ENCODE measurements around the gene HOXA3. TPM values are rescaled to one million over a fixed set of nuclear protein-coding genes. Genes with fewer than 3 reads are reported as not detected.

Gene HOXA3
- total RNA-seq, 4 donors from 2014 or later: 6.4 to 22.6 (median 10.3) TPM

- no peaks in the 10 kb centered on the region for H3K36me3 ChIP-seq
- 64 to 71% methylated on average over 3 to 5 of the region's 22 CpGs for WGBS, 2 donors (ENCODE audit: low coverage in 1 of 2)
- peaks cover 0 to 67% (median 20%) of the 10 kb centered on the region in 3 donors for H3K4me1 ChIP-seq
- peak overlapping the region in 2 of 4 donors; percentile 27 to 65 for H3K27ac ChIP-seq
- H3K27me3 ChIP-seq: peaks cover 86% of the 10 kb centered on the region
- H3K9me3 ChIP-seq: no peaks in the 10 kb centered on the region
- TF ChIP-seq CTCF (IDR thresholded peaks at IDR 0.05): no peak
- TF ChIP-seq POLR2A (IDR thresholded peaks at IDR 0.05): no peak
- no peak for TF ChIP-seq EP300 (IDR thresholded peaks at IDR 0.05)
- TF ChIP-seq POLR2AphosphoS5 (IDR thresholded peaks at IDR 0.05): no peak
- peak overlapping the region in 1 of 2 donors; percentile 47 for H3K4me3 ChIP-seq
- no peak for ATAC-seq
Measured at GRCh38 chr7:27152816-27153442, 546 bp upstream of the HOXA3 start.

GRCh38 chr7:27151341-27151930 is 947 bp downstream of the HOXA3 start:
- Histone ChIP-seq H3K4me3 (peak overlapping the region; percentile 2 to 47), H3K27ac (peak overlapping the region in 2 of 4 donors; percentile 29 to 65), H3K27me3 (peaks cover 80% of the 10 kb centered on the region), H3K36me3 (no peaks in the 10 kb centered on the region), H3K4me1 (peaks cover 0 to 62% (median 20%) of the 10 kb centered on the region in 3 donors), H3K9me3 (no peaks in the 10 kb centered on the region)
- no peak for TF ChIP-seq EP300 (IDR thresholded peaks at IDR 0.05)
- TF ChIP-seq POLR2A (IDR thresholded peaks at IDR 0.05): no peak
- no peak for TF ChIP-seq CTCF (IDR thresholded peaks at IDR 0.05)
- no peak for TF ChIP-seq POLR2AphosphoS5 (IDR thresholded peaks at IDR 0.05)
- WGBS, 2 donors (ENCODE audit: low coverage in 1 of 2): 15% methylated on average over 11 to 18 of the region's 27 CpGs
- ATAC-seq: no peak

- Histone ChIP-seq H3K4me3 (peak overlapping the region; percentile 2 to 47), H3K9me3 (no peaks in the 10 kb centered on the region), H3K27ac (peak overlapping the region in 2 of 4 donors; percentile 29 to 65), H3K27me3 (peaks cover 73% of the 10 kb centered on the region), H3K4me1 (peaks cover 0 to 55% (median 15%) of the 10 kb centered on the region in 3 donors), H3K36me3 (no peaks in the 10 kb centered on the region)
- ATAC-seq: peak; percentile 70
- TF ChIP-seq EP300 (IDR thresholded peaks at IDR 0.05): no peak
- TF ChIP-seq POLR2A (IDR thresholded peaks at IDR 0.05): no peak
- peak; percentile 90 for TF ChIP-seq POLR2AphosphoS5 (IDR thresholded peaks at IDR 0.05)
- TF ChIP-seq CTCF (IDR thresholded peaks at IDR 0.05): peak in 3 of 4 experiments; percentile 78 to 95 (median 80)
- WGBS, 2 donors (ENCODE audit: low coverage in 1 of 2): 0 to 5% methylated on average over 3 to 11 of the region's 58 CpGs
Measured at GRCh38 chr7:27150568-27151340, 1.6 kb downstream of the HOXA3 start.

- H3K4me3 ChIP-seq: peak overlapping the region in 1 of 2 donors; percentile 47
- WGBS, 2 donors (ENCODE audit: low coverage in 1 of 2): 69 to 84% methylated on average over 4 to 7 of the region's 13 CpGs
- no peaks in the 10 kb centered on the region for H3K9me3 ChIP-seq
- H3K4me1 ChIP-seq: peaks cover 0 to 48% (median 15%) of the 10 kb centered on the region in 3 donors
- no peaks in the 10 kb centered on the region for H3K36me3 ChIP-seq
- H3K27me3 ChIP-seq: peaks cover 68% of the 10 kb centered on the region
- H3K27ac ChIP-seq: peak overlapping the region in 2 of 4 donors; percentile 29 to 65
- TF ChIP-seq CTCF (IDR thresholded peaks at IDR 0.05) (no peak), EP300 (IDR thresholded peaks at IDR 0.05) (no peak), POLR2AphosphoS5 (IDR thresholded peaks at IDR 0.05) (no peak), POLR2A (IDR thresholded peaks at IDR 0.05) (no peak)
- no peak for ATAC-seq
Measured at GRCh38 chr7:27149842-27150567, 2.4 kb downstream of the HOXA3 start.

Measured in gastroesophageal sphincter (tissue), 4 donors.